ENCODE data around the gene SEMA6A. TPM values are rescaled to one million over a fixed set of nuclear protein-coding genes. Genes with fewer than 3 reads are reported as not detected.
A peak's percentile ranks its signal among the peaks of the same experiment; 100 is the strongest.

SEMA6A gene
- not detected in 2 replicates for total RNA-seq (2014; rRNA removed; shearing (Covaris generic); ENCODE audit: low replicate concordance)

- Histone ChIP-seq H3K36me3 (no peaks in the 10 kb centered on the region), H3K4me3 (peak within 1 kb of the TSS; percentile 43), H3K27me3 (peaks cover 65% of the 10 kb centered on the region), H3K9me3 (no peaks in the 10 kb centered on the region)
- DNase-seq, result peak; percentile 81
Observed at GRCh38 chr5:116574367-116575325, at the start of gene SEMA6A. TSS of gene SEMA6A (minus strand) at chr5:116574823. CDS start at chr5:116504944, 69,879 bp downstream.

GRCh38 chr5:116622375-116623050, 47.9 kb upstream of the SEMA6A start:
- H3K4me3 ChIP-seq, result no peak overlapping the region
- no peaks in the 10 kb centered on the region for H3K9me3 ChIP-seq
- no peaks in the 10 kb centered on the region for H3K27me3 ChIP-seq
- H3K36me3 ChIP-seq, result no peaks in the 10 kb centered on the region
- DNase-seq, result no peak

GRCh38 chr5:116621599-116621998, 47.0 kb upstream of the SEMA6A start:
- Histone ChIP-seq H3K4me3 (no peak overlapping the region), H3K9me3 (no peaks in the 10 kb centered on the region), H3K36me3 (no peaks in the 10 kb centered on the region), H3K27me3 (no peaks in the 10 kb centered on the region)
- no peak for DNase-seq

DNA sequence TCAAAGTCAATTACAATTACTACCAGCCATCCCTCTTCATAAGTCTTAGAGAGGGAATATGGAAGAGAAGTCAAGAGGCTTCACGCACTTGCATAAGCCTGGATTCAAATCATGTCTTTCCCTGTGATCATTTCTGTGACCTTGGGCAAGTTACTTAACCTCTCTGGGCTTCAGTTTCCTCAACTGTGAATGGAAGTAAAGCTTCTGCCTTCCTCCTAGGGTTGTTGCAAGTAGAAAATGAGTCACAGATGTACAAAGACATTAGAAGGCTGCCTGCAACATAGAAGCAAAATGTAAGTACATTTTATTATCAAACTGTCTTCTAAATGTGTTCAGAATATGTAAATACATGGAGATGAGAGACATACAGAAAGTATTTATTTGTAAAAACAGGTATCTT, 42.3 kb upstream of the SEMA6A start:
- H3K36me3 ChIP-seq, result no peaks in the 10 kb centered on the region
- no peaks in the 10 kb centered on the region for H3K9me3 ChIP-seq
- H3K4me3 ChIP-seq, result no peak overlapping the region
- H3K27me3 ChIP-seq, result no peaks in the 10 kb centered on the region
- DNase-seq, result no peak

- no peak for DNase-seq
- Histone ChIP-seq H3K27me3 (no peaks in the 10 kb centered on the region), H3K9me3 (no peaks in the 10 kb centered on the region), H3K4me3 (no peak overlapping the region), H3K36me3 (no peaks in the 10 kb centered on the region)
Observed at GRCh38 chr5:116614603-116614920, 39.9 kb upstream of the SEMA6A start.

GRCh38 chr5:116613445-116613844, 38.8 kb upstream of the SEMA6A start:
- DNase-seq, result no peak
- H3K36me3 ChIP-seq, result no peaks in the 10 kb centered on the region

GRCh38 chr5:116612431-116612830, 37.8 kb upstream of the SEMA6A start:
- Histone ChIP-seq H3K27me3 (no peaks in the 10 kb centered on the region), H3K36me3 (no peaks in the 10 kb centered on the region), H3K4me3 (no peak overlapping the region), H3K9me3 (no peaks in the 10 kb centered on the region)
- DNase-seq, result no peak

More at GRCh38 chr5:116613445-116613844, 38.8 kb upstream of the SEMA6A start:
- no peaks in the 10 kb centered on the region for H3K27me3 ChIP-seq
- H3K4me3 ChIP-seq, result no peak overlapping the region
- no peaks in the 10 kb centered on the region for H3K9me3 ChIP-seq

DNA sequence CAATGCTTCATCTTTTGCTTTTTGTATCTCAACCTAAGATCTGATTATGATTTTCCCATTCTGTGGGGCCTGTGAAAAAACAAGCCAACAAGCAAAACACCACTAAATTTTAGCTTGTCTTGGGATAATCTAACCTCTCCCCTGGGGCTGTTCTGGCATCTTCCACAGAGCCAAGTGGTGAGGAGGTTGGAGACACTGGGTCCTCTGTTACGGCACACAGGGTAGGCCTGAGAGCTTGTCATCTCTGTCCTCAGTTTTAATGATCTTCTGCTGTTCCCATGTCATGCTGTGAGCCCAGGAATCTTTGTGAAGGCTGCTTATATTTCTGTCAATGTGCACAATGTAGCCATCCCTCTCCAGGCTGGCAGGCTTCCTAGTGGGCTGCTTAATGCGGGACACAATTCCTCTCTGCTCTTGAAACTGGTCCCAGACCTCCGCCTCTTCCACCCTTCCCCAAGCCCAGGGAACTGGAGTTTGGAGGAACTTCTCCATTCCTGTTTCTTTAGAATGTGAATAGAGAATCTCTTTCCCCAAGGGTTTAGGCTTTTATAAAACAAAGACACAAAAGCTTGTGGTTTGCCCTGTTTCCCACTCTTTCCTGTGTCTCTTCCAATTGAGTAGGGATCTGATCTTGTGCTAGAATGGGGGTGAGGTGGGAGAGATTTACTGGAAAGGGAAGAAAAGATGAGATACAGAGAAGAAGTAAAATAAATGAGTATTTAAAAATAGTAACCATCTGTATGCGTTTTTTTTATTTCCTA, 30.9 kb upstream of the SEMA6A start:
- H3K4me3 ChIP-seq, result no peak overlapping the region
- no peak for DNase-seq
- H3K36me3 ChIP-seq, result no peaks in the 10 kb centered on the region
- H3K27me3 ChIP-seq, result no peaks in the 10 kb centered on the region; the same call in 1 of the 2 replicates
- no peaks in the 10 kb centered on the region for H3K9me3 ChIP-seq

- Histone ChIP-seq H3K27me3 (no peaks in the 10 kb centered on the region; the same call in 1 of the 2 replicates), H3K9me3 (no peaks in the 10 kb centered on the region), H3K36me3 (no peaks in the 10 kb centered on the region), H3K4me3 (no peak overlapping the region)
- DNase-seq, result no peak
Observed at GRCh38 chr5:116604805-116605204, 30.2 kb upstream of the SEMA6A start.

DNA sequence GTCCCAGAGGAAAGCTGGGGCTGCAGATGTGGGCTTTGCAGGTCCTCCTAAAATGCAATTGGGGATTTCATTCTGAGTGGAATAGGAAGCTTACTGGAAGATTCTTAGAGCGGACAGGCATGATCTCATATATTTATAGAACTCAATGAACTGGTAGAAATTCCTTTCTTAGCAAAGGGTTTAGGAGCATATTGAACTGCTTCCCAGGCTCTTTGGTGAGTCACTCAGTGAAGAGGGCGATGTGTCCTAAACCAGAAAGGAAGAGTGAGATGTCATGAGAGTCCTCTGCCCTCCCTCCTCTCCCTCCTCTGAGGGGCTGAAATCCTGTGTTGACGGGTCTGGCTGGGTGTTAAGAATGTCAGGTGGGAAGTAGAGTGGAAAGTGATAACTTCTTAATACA, 26.3 kb upstream of the SEMA6A start:
- no peak overlapping the region for H3K4me3 ChIP-seq
- H3K27me3 ChIP-seq, result no peaks in the 10 kb centered on the region; the same call in 1 of the 2 replicates
- no peaks in the 10 kb centered on the region for H3K36me3 ChIP-seq
- no peaks in the 10 kb centered on the region for H3K9me3 ChIP-seq
- DNase-seq, result peak; percentile 51

- no peaks in the 10 kb centered on the region for H3K36me3 ChIP-seq
- no peak overlapping the region for H3K4me3 ChIP-seq
- no peaks in the 10 kb centered on the region for H3K9me3 ChIP-seq
- no peaks in the 10 kb centered on the region for H3K27me3 ChIP-seq
- DNase-seq, result no peak
Observed at GRCh38 chr5:116598911-116599310, 24.3 kb upstream of the SEMA6A start.

DNA sequence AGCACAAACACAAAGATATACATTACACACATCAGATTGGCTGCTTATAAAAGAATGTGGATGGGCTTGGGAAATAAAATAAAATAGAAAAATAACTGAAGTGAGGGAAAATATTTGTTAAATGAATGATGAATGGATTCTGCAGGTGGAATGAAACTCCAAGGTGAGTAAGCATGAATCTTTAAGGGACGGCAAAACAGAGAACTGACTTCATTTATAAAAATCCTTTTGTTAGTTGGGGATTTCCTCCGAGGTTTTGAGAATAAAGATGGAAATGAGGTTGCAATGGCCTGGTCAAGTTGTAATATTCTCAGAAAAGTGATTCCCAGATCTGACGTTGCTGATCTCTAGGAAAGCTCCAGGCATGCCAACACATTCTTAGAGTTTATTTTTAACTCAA, 20.9 kb upstream of the SEMA6A start:
- H3K9me3 ChIP-seq, result no peaks in the 10 kb centered on the region
- no peak overlapping the region for H3K4me3 ChIP-seq
- no peaks in the 10 kb centered on the region for H3K27me3 ChIP-seq
- DNase-seq, result no peak
- H3K36me3 ChIP-seq, result no peaks in the 10 kb centered on the region

- no peak overlapping the region for H3K4me3 ChIP-seq
- H3K36me3 ChIP-seq, result no peaks in the 10 kb centered on the region
- no peaks in the 10 kb centered on the region; the same call in 1 of the 2 replicates for H3K27me3 ChIP-seq
- no peaks in the 10 kb centered on the region for H3K9me3 ChIP-seq
- no peak for DNase-seq
Observed at GRCh38 chr5:116593340-116593739, 18.7 kb upstream of the SEMA6A start.

DNA sequence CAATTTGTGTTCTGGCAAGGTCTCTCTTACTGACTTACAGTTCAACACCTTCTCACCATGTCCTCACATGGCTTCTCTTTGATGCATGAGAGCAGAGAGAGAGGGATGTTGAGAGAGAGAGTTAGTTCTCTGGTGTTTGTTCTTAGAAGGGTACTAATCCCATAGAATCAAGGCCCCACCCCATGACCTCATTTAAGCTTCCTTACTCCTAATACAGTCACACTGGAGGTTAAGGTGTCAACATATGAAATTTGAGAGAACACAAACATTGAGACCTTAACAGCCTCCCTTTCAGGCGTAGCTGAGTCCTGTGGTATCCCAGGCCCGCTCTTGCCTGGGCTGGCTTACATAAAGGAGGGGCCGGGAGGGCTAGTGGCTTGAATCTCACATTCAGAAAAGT, 10.6 kb upstream of the SEMA6A start:
- DNase-seq, result no peak
- H3K4me3 ChIP-seq, result no peak overlapping the region
- no peaks in the 10 kb centered on the region for H3K36me3 ChIP-seq
- no peaks in the 10 kb centered on the region for H3K9me3 ChIP-seq
- peaks cover 2% of the 10 kb centered on the region for H3K27me3 ChIP-seq

- Histone ChIP-seq H3K27me3 (peaks cover 2% of the 10 kb centered on the region), H3K36me3 (no peaks in the 10 kb centered on the region), H3K4me3 (no peak overlapping the region), H3K9me3 (no peaks in the 10 kb centered on the region)
- DNase-seq, result no peak
Observed at GRCh38 chr5:116583862-116584222, 9.2 kb upstream of the SEMA6A start.

GRCh38 chr5:116583085-116583861, 8.7 kb upstream of the SEMA6A start:
- H3K36me3 ChIP-seq, result no peaks in the 10 kb centered on the region
- H3K4me3 ChIP-seq, result no peak overlapping the region
- H3K9me3 ChIP-seq, result no peaks in the 10 kb centered on the region
- DNase-seq, result no peak
- peaks cover 2% of the 10 kb centered on the region for H3K27me3 ChIP-seq
